ENCODE measurements around the gene FTL. TPM values are rescaled to one million over a fixed set of nuclear protein-coding genes. Genes with fewer than 3 reads are reported as not detected.
"Not testable (repeated sequence)": the region's sequence is repeated elsewhere in the genome, so short reads cannot be mapped to it uniquely, and the experiment has no call there.

FTL gene
- 888 and 935 TPM in 2 replicates for total RNA-seq

GRCh38 chr19:48965040-48965805 lies at the start of gene FTL:
FTL (plus strand) TSS chr19:48965309; CDS start chr19:48965508, 199 bp downstream.
- intact Hi-C loops (cut with micrococcal nuclease), result loop anchor here (1.0 to 5.0 kb wide), 7 partner anchors 11 to 626 kb away; partner anchors contain the start of genes BAX, DBP and PRR12
- TF ChIP-seq CTCF (IDR thresholded peaks at IDR 0.05), result no peak
- Mint-ChIP-seq H3K9me3 (no peaks in the 10 kb centered on the region), H3K4me1 (peaks cover 70% of the 10 kb centered on the region), H3K4me3 (peak within 1 kb of the TSS; percentile 99), H3K27ac (peak within 1 kb of the TSS; percentile 99), H3K27me3 (no peaks in the 10 kb centered on the region), H3K36me3 (ENCODE audit: low read depth) (peaks cover 52% of the 10 kb centered on the region)
- ChIA-PET POLR2A (interaction anchor here (0.8 to 8.1 kb wide), 15 partner anchors 9 to 346 kb away, joined by 3 to 179 read pairs (median 5); partner anchors contain the start of genes BAX, BCAT2, DHDH and GYS1), CTCF (interaction anchor here (1.3 to 1.4 kb wide), 2 partner anchors 170 to 177 kb away, joined by 4 to 5 read pairs; no protein-coding TSS in a partner anchor)
- DNase-seq (peak; percentile 88), ATAC-seq (ENCODE audit: low read depth) (peak; percentile 80)

GRCh38 chr19:48915757-48916156 lies 49.4 kb upstream of the FTL start:
- no peak for DNase-seq
- POLR2A ChIA-PET, result interaction anchor here (0.5 kb wide), 2 partner anchors 16 to 100 kb away, joined by 5 read pairs; no protein-coding TSS in a partner anchor

GRCh38 chr19:48918071-48918470 lies 47.0 kb upstream of the FTL start:
- TF ChIP-seq CTCF (IDR thresholded peaks at IDR 0.05), result no peak
- DNase-seq (no peak), ATAC-seq (ENCODE audit: low read depth) (no peak)
- Mint-ChIP-seq H3K4me3 (no peak overlapping the region), H3K36me3 (ENCODE audit: low read depth) (peaks cover 53% of the 10 kb centered on the region), H3K27ac (peak overlapping the region; percentile 59), H3K4me1 (peaks cover 11% of the 10 kb centered on the region), H3K27me3 (no peaks in the 10 kb centered on the region), H3K9me3 (no peaks in the 10 kb centered on the region)
- ChIA-PET POLR2A (interaction anchor here (0.7 to 1.2 kb wide), 2 partner anchors 37 to 49 kb away, joined by 3 to 4 read pairs; partner anchors contain the start of gene BAX), CTCF (no interaction called here)
- intact Hi-C loops (cut with micrococcal nuclease), result no loop called here

More at GRCh38 chr19:48915757-48916156, 49.4 kb upstream of the FTL start:
- Mint-ChIP-seq H3K4me1 (peaks cover 11% of the 10 kb centered on the region), H3K9me3 (no peaks in the 10 kb centered on the region), H3K36me3 (ENCODE audit: low read depth) (peaks cover 55% of the 10 kb centered on the region), H3K27ac (no peak overlapping the region), H3K27me3 (no peaks in the 10 kb centered on the region), H3K4me3 (no peak overlapping the region)
- ATAC-seq (ENCODE audit: low read depth), result no peak
- no peak for TF ChIP-seq CTCF (IDR thresholded peaks at IDR 0.05)
- CTCF ChIA-PET, result no interaction called here
- intact Hi-C loops (cut with micrococcal nuclease), result no loop called here

- H3K36me3 Mint-ChIP-seq (ENCODE audit: low read depth), result peaks cover 50% of the 10 kb centered on the region
- H3K4me3 Mint-ChIP-seq, result no peak overlapping the region
- peaks cover 11% of the 10 kb centered on the region for H3K4me1 Mint-ChIP-seq
- ChIA-PET POLR2A (interaction anchor here (0.7 to 1.2 kb wide), 2 partner anchors 8 to 48 kb away, joined by 3 read pairs; no protein-coding TSS in a partner anchor), CTCF (no interaction called here)
- peak; percentile 25 for ATAC-seq (ENCODE audit: low read depth)
- no peak for DNase-seq
- no peak for TF ChIP-seq CTCF (IDR thresholded peaks at IDR 0.05)
- no peaks in the 10 kb centered on the region for H3K9me3 Mint-ChIP-seq
- H3K27ac Mint-ChIP-seq, result no peak overlapping the region
- intact Hi-C loops (cut with micrococcal nuclease), result no loop called here
- H3K27me3 Mint-ChIP-seq, result no peaks in the 10 kb centered on the region
Measured at GRCh38 chr19:48918801-48919247, 46.3 kb upstream of the FTL start.

- H3K36me3 Mint-ChIP-seq (ENCODE audit: low read depth), result peaks cover 47% of the 10 kb centered on the region
- H3K4me1 Mint-ChIP-seq, result peaks cover 11% of the 10 kb centered on the region
- H3K4me3 Mint-ChIP-seq; H3K27me3 Mint-ChIP-seq; H3K9me3 Mint-ChIP-seq; ATAC-seq (ENCODE audit: low read depth); H3K27ac Mint-ChIP-seq; intact Hi-C loops (cut with micrococcal nuclease); DNase-seq; CTCF ChIA-PET: not testable (repeated sequence)
- POLR2A ChIA-PET, result interaction anchor here (0.7 to 1.2 kb wide), 2 partner anchors 8 to 48 kb away, joined by 3 read pairs; no protein-coding TSS in a partner anchor
Measured at GRCh38 chr19:48919271-48919670, 45.8 kb upstream of the FTL start.

All from activated B cell treated with CpG ODN at 0.5 μM for 24 hours (primary cell).